GM06990 (cell line): ENCODE results near the gene LBH.

ENCODE experiments used
- DNase-seq: peaks from one replicate; pipeline ENCODE4 v3.0.0-alpha.2; 2011; ENCODE audit not compliant: insufficient read length; ENCODE audit errors: extremely low read depth
- H3K27me3 ChIP-seq: replicated peaks from 2 replicates; pipeline ENCODE4 v1.6.0; 2011; ENCODE audit warnings: low read length; ENCODE audit not compliant: control insufficient read depth, insufficient read depth
- H3K36me3 ChIP-seq: 2 replicates; pipeline ENCODE4 v1.5.1; 2011; ENCODE audit warnings: low read length; ENCODE audit not compliant: control insufficient read depth, insufficient read depth
- H3K4me3 ChIP-seq: replicated peaks from 2 replicates; pipeline ENCODE4 v1.5.1; 2011; ENCODE audit warnings: low read depth, mild to moderate bottlenecking, control low read depth, low read length
- CTCF ChIP-seq: IDR thresholded peaks from 2 replicates; pipeline ENCODE4 v1.5.1; 2011; ENCODE audit warnings: low read length, control low read depth, mild to moderate bottlenecking, inconsistent platforms; ENCODE audit not compliant: insufficient read depth, poor library complexity, severe bottlenecking

The LBH gene

DNA sequence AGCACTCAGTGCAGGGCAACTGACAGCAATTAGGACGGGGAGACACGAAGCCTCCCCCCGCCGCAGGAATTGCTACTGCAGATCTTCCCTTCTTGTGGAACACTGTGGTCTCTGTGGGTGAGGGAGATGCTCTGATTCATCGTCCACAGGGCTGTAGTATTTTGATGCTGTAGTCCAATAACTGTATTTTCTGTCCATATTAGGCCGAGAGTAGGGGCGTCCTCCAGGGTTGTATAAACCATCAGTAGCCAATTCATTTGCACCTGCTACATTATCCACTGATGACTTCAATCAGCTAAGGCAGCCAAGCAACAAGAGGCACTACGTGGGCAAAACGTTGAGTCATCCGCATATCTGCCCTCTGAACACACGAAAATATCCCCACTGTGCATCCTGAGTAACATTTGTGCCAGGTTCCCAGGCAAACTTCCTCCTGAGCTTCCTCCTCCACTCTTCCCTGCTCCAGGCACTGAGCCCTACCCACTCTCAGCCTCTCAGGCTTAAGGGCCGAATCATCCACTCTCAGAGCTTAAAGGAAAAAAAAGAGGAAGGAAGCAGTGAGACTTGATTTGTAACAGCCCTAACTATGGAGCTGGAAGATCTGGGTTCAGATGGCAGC, 62.1 kb downstream of the LBH start:
- no peak for TF ChIP-seq CTCF
- no peak overlapping the region for H3K4me3 ChIP-seq
- no peak for DNase-seq
- H3K36me3 ChIP-seq, result no peaks in the 10 kb centered on the region
- H3K27me3 ChIP-seq, result no peaks in the 10 kb centered on the region

- Histone ChIP-seq H3K36me3 (no peaks in the 10 kb centered on the region), H3K27me3 (no peaks in the 10 kb centered on the region), H3K4me3 (no peak overlapping the region)
- DNase-seq, result no peak
- no peak for TF ChIP-seq CTCF
Observed at GRCh38 chr2:30294133-30294532, 62.8 kb downstream of the LBH start.

GRCh38 chr2:30296496-30296895, 65.2 kb downstream of the LBH start:
- Histone ChIP-seq H3K4me3 (no peak overlapping the region), H3K36me3 (no peaks in the 10 kb centered on the region), H3K27me3 (no peaks in the 10 kb centered on the region)
- TF ChIP-seq CTCF, result no peak
- DNase-seq, result no peak

DNA sequence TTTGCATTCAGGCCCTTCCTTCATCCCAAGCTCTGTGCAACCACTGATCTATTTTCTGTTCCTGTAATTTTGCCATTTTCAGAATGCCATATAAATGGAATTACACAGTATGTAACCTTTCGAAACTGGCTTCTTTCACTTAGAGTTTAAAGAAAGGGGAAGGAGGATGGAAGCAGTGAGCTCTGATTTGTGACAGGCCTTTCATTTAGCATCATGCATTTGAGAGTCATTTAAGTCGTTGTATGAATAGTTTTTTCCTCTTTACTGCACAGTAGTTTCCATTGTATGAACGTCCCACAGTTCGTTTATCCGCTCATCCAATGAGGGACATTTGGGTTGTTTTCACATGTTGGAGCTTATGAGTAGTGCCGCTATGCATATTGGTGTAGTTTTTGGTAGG, 67.0 kb downstream of the LBH start:
- no peak for DNase-seq
- TF ChIP-seq CTCF, result no peak
- Histone ChIP-seq H3K36me3 (no peaks in the 10 kb centered on the region), H3K4me3 (no peak overlapping the region), H3K27me3 (no peaks in the 10 kb centered on the region)

DNA sequence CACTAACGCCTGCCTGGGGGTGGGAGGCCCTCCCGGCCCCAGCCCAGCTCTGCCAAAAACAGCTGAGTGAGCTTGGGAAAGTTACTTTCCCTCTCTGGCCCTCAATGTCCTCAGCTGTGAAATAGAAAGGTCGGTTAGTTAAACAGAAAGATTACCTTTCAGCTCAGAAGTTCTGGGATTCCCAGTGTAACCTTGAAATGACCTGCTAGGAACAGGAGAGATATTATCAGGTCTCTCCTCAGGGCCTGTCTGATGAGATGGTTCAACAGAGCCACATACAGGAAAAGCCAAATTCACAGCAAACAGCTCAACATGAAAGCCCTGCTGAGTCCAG, 68.8 kb downstream of the LBH start:
- H3K27me3 ChIP-seq, result no peaks in the 10 kb centered on the region
- no peak for TF ChIP-seq CTCF
- no peak overlapping the region for H3K4me3 ChIP-seq

More for the DNA sequence above, 68.8 kb downstream of the LBH start:
- H3K36me3 ChIP-seq, result no peaks in the 10 kb centered on the region
- DNase-seq, result no peak
